A549 (cell line): Measurements from ENCODE around the gene USP24. TPM values are rescaled to one million over a fixed set of nuclear protein-coding genes. Genes with fewer than 3 reads are reported as not detected.

ENCODE experiments used
- ATAC-seq, 2 experiments: fragments of 200-7000 bp in 1 of 2; fragments of >200 bp in 1 of 2; cut with Nextera tagmentation in 1 of 2; cut with Tn5 transposase in 1 of 2; 3 replicates each; pipeline versions ENCODE4 v1.8.0 to v1.9.1; 2018 to 2020; ENCODE audit warnings: mild to moderate bottlenecking in 1 of 2, moderate library complexity in 1 of 2
- CTCF ChIA-PET: fragments of 300-600 bp; sonication (Branson Sonifier 250); formaldehyde crosslinking; extraction: SDS; loops from one replicate; lab custom pipeline; 2021; ENCODE audit warnings: antibody characterized with exemption, inconsistent platforms; lab: Yijun Ruan, JAX
- POLR2A ChIA-PET: fragments of 350-600 bp; formaldehyde crosslinking; extraction: SDS; loops from one replicate; lab custom pipeline; 2021; ENCODE audit warnings: antibody characterized with exemption, inconsistent platforms; lab: Yijun Ruan, JAX
- DNase-seq, 2 experiments: peaks; one replicate each; pipeline versions ENCODE4 v3.0.0 to v3.0.0-alpha.2; 2011 to 2016; ENCODE audit warnings: low read depth in 1 of 2, low spot score in 1 of 2
- FAIRE-seq: peaks from 2 replicates; lab custom pipeline; 2011; peaks lifted over from hg19 to GRCh38; lab: Jason Lieb, UNC
- H3K27ac ChIP-seq, 2 experiments: fragments of >200 bp; sonication (Bioruptor Twin); formaldehyde crosslinking; 3 replicates each; pipeline ENCODE4 v1.5.1; 2016 to 2017
- H3K4me1 ChIP-seq: fragments of >200 bp; sonication (Bioruptor Twin); formaldehyde crosslinking; 3 replicates; pipeline ENCODE4 v1.6.1; 2016
- H3K4me2 ChIP-seq: fragments of >200 bp; sonication (Bioruptor Twin); formaldehyde crosslinking; 3 replicates; pipeline ENCODE4 v1.6.1; 2016
- H3K4me3 ChIP-seq: fragments of >200 bp; sonication (Bioruptor Twin); formaldehyde crosslinking; 3 replicates; pipeline ENCODE4 v1.5.1; 2016
- H3K9me3 ChIP-seq: fragments of >200 bp; sonication (Bioruptor Twin); formaldehyde crosslinking; 3 replicates; pipeline ENCODE4 v1.6.1; 2016
- CBX2 ChIP-seq: fragments of 200-600 bp; sonication (generic); IDR thresholded peaks from 2 replicates; pipeline ENCODE4 v1.6.1; 2016; ENCODE audit warnings: low read depth, mild to moderate bottlenecking, borderline replicate concordance
- CEBPB ChIP-seq, 2 experiments: fragments of >200 bp in 1 of 2; sonication (Bioruptor Twin) in 1 of 2; formaldehyde crosslinking in 1 of 2; IDR thresholded peaks; 2 replicates each; pipeline ENCODE4 v1.6.1; 2012 to 2016
- CHD2 ChIP-seq: fragments of 150-350 bp; IDR thresholded peaks from 2 replicates; pipeline ENCODE4 v1.6.1; 2014; ENCODE audit warnings: low read length; ENCODE audit not compliant: partially characterized antibody
- CHD4 ChIP-seq: fragments of 200-600 bp; sonication (generic); IDR thresholded peaks from 2 replicates; pipeline ENCODE4 v1.6.1; 2016; ENCODE audit warnings: antibody characterized with exemption, mild to moderate bottlenecking, borderline replicate concordance
- HDAC2 ChIP-seq: fragments of 200-600 bp; sonication (generic); IDR thresholded peaks from 2 replicates; pipeline ENCODE4 v1.6.1; 2016
- HOXB13 ChIP-seq: fragments of 250-450 bp; sonication (Bioruptor Pico); IDR thresholded peaks from 2 replicates; pipeline ENCODE4 v1.5.0; 2020; ENCODE audit warnings: low read depth, mild to moderate bottlenecking, moderate library complexity
- JUNB ChIP-seq: fragments of >200 bp; sonication (Bioruptor Twin); formaldehyde crosslinking; IDR thresholded peaks from 2 replicates; pipeline ENCODE4 v1.6.1; 2016
- MAFK ChIP-seq: fragments of 450-650 bp; IDR thresholded peaks from 2 replicates; pipeline ENCODE4 v1.6.1; 2014; ENCODE audit not compliant: partially characterized antibody
- NPAS2 ChIP-seq: fragments of 250-450 bp; sonication (Bioruptor Pico); IDR thresholded peaks from 2 replicates; pipeline ENCODE4 v1.8.0; 2022; ENCODE audit warnings: mild to moderate bottlenecking, moderate library complexity, borderline replicate concordance
- PHF8 ChIP-seq: fragments of 200-600 bp; sonication (generic); IDR thresholded peaks from 2 replicates; pipeline ENCODE4 v1.6.1; 2016; ENCODE audit warnings: low read depth, mild to moderate bottlenecking, antibody characterized with exemption, moderate library complexity, borderline replicate concordance
- RARB ChIP-seq: fragments of 250-450 bp; sonication (Bioruptor Pico); IDR thresholded peaks from 2 replicates; pipeline ENCODE4 v1.8.0; 2021; ENCODE audit warnings: mild to moderate bottlenecking, moderate library complexity
- RCOR1 ChIP-seq: fragments of 150-350 bp; IDR thresholded peaks from 2 replicates; pipeline ENCODE4 v1.6.1; 2014; ENCODE audit warnings: antibody characterized with exemption, low read length, low read depth
- SMC3 ChIP-seq: fragments of >200 bp; sonication (Bioruptor Twin); formaldehyde crosslinking; IDR thresholded peaks from 3 replicates; pipeline ENCODE4 v1.6.1; 2018; ENCODE audit warnings: inconsistent platforms
- TFCP2L1 ChIP-seq: fragments of 250-450 bp; sonication (Bioruptor Pico); IDR thresholded peaks from 2 replicates; pipeline ENCODE4 v1.5.0; 2021; ENCODE audit warnings: mild to moderate bottlenecking
- WGBS: methylation state at CpG from one replicate; pipeline ENCODE4 v1.1.6; 2017; ENCODE audit errors: missing lambda C conversion rate; 5-methylcytosine and 5-hydroxymethylcytosine counted together
- polyA plus RNA-seq, 4 experiments: library from polyadenylated mRNA; depleted of rRNA in 3 of 4; stranded (reverse); fragments of >200 nt; fragmentation: RNase III in 1 of 4; extraction: RNeasy Plus Mini Kit Qiagen cat#74134 plus additional on column Dnase treatment in 1 of 4; gene quantifications; 2 replicates in 3 of 4; 3 replicates in 1 of 4; pipeline ENCODE4 v1.2.3, GENCODE V29; 2011 to 2017
- TF ChIP-seq, protein P1 (sequence below): fragments of 150-350 bp; IDR thresholded peaks from 2 replicates; pipeline ENCODE4 v1.6.1; 2014; ENCODE audit warnings: low read depth, mild to moderate bottlenecking, low read length
- TF ChIP-seq, protein P2 (sequence below): IDR thresholded peaks from 2 replicates; pipeline ENCODE4 v1.6.1; 2012
- TF ChIP-seq, protein P3 (sequence below): fragments of 250-450 bp; sonication (Bioruptor Pico); IDR thresholded peaks from 2 replicates; pipeline ENCODE4 v1.5.0; 2020; ENCODE audit warnings: low read depth, mild to moderate bottlenecking, moderate library complexity
- TF ChIP-seq, protein P4 (sequence below): fragments of 250-450 bp; sonication (Bioruptor Pico); IDR thresholded peaks from 2 replicates; pipeline ENCODE4 v1.5.0; 2021; ENCODE audit warnings: mild to moderate bottlenecking, moderate library complexity, borderline replicate concordance
- TF ChIP-seq, protein P5 (sequence below): fragments of >200 bp; sonication (Bioruptor Twin); formaldehyde crosslinking; IDR thresholded peaks from 3 replicates; pipeline ENCODE4 v1.6.1; 2016

Gene USP24
- polyA plus RNA-seq, 2 of the 4 experiments (the other 2 are of a cell fraction): 14.7 to 21.7 TPM

DNA sequence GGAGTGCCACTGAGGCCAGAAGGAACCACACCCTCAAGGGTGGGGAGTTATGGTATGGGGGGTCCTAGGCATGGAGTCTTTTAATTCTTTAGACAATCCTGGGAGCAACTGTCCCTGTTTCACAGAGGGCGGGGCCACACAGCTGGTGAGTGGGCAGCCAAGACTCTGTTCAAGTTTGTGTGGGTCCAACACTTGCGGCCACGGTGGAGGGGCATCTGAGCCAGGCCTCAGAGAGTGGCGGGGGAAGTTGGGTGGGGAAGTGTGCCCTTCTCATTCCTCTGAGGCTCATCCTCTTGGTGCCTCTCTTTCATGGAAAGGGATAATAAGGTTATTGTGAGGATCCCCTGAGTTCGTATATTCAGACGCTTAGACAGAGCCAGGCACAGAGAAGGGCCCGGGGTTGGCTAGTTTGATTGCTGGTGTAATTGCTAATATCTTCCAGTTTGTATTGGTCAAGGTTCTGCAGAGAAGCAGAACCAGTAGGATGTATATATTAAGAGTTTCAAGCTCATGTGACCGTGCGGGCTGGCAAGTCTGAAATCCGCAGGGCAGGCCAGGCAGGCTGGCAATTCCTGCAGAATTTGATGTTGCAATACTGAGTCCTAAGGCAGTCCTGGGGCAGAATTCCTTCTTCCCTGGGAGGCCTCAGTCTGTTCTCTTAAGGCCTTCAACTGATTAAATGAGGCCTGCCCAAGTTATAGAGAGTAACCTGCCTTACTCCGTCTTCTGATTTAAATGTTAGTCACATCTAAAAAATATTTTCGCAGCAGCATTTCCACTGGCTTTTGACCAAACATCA is 159.9 kb downstream of the USP24 start:
- WGBS: 82% methylated on average over 10 of the region's 12 CpGs
- Histone ChIP-seq H3K4me3 (no peak overlapping the region), H3K9me3 (no peaks in the 10 kb centered on the region), H3K4me2 (no peak overlapping the region), H3K27ac (no peak overlapping the region), H3K4me1 (no peaks in the 10 kb centered on the region)
- TF ChIP-seq, protein P1, sequence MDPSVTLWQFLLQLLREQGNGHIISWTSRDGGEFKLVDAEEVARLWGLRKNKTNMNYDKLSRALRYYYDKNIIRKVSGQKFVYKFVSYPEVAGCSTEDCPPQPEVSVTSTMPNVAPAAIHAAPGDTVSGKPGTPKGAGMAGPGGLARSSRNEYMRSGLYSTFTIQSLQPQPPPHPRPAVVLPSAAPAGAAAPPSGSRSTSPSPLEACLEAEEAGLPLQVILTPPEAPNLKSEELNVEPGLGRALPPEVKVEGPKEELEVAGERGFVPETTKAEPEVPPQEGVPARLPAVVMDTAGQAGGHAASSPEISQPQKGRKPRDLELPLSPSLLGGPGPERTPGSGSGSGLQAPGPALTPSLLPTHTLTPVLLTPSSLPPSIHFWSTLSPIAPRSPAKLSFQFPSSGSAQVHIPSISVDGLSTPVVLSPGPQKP: no peak
- TF ChIP-seq CBX2 (no peak), MAFK (no peak), TFCP2L1 (CRISPR knock-in tag) (no peak), CEBPB (IDR thresholded peaks at IDR 0.05) (no peak), RCOR1 (no peak), PHF8 (no peak), JUNB (no peak), HOXB13 (CRISPR knock-in tag) (no peak), NPAS2 (no peak)
- TF ChIP-seq, protein P2, sequence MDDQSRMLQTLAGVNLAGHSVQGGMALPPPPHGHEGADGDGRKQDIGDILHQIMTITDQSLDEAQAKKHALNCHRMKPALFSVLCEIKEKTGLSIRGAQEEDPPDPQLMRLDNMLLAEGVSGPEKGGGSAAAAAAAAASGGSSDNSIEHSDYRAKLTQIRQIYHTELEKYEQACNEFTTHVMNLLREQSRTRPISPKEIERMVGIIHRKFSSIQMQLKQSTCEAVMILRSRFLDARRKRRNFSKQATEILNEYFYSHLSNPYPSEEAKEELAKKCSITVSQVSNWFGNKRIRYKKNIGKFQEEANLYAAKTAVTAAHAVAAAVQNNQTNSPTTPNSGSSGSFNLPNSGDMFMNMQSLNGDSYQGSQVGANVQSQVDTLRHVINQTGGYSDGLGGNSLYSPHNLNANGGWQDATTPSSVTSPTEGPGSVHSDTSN: no peak
- TF ChIP-seq, protein P3, sequence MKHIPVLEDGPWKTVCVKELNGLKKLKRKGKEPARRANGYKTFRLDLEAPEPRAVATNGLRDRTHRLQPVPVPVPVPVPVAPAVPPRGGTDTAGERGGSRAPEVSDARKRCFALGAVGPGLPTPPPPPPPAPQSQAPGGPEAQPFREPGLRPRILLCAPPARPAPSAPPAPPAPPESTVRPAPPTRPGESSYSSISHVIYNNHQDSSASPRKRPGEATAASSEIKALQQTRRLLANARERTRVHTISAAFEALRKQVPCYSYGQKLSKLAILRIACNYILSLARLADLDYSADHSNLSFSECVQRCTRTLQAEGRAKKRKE (CRISPR knock-in tag): no peak
- POLR2A ChIA-PET: no interaction called here
- no peak for ATAC-seq
- DNase-seq: no peak
- FAIRE-seq: no peak
- CTCF ChIA-PET: interaction anchor here (0.5 kb wide), 1 partner anchor 108 kb away, joined by 4 read pairs; no protein-coding TSS in a partner anchor

DNA sequence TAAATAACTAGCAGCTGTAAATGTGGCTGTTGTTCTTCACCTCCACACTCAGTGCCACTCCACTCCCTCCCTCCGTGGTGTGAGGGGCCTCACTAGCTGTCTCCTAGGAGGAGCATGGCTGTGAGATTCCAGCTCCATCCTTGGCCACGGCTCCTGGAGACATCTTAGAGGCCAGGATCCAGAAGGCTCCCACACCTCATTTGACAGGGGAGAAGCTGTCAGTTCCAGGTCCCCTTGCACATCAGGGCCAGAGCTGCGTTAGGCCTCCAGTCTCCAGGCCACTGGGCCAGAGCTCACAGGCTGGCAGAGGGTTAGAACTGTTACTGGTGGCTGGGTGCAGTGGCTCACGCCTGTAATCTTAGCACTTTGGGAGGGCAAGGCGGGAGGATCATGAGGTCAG is 160.8 kb downstream of the USP24 start:
- ATAC-seq (no peak), FAIRE-seq (no peak)
- CTCF ChIA-PET: interaction anchor here (0.5 kb wide), 1 partner anchor 107 kb away, joined by 4 read pairs; no protein-coding TSS in a partner anchor

More for the DNA sequence above, 160.8 kb downstream of the USP24 start:
- 86% methylated on average over 4 of the region's 5 CpGs for WGBS
- no peaks in the 10 kb centered on the region for H3K4me1 ChIP-seq
- H3K27ac ChIP-seq: no peak overlapping the region
- TF ChIP-seq RARB (CRISPR knock-in tag) (no peak), HDAC2 (no peak), CHD2 (no peak), RCOR1 (no peak), CHD4 (no peak), SMC3 (no peak), PHF8 (no peak)
- TF ChIP-seq, protein P4, sequence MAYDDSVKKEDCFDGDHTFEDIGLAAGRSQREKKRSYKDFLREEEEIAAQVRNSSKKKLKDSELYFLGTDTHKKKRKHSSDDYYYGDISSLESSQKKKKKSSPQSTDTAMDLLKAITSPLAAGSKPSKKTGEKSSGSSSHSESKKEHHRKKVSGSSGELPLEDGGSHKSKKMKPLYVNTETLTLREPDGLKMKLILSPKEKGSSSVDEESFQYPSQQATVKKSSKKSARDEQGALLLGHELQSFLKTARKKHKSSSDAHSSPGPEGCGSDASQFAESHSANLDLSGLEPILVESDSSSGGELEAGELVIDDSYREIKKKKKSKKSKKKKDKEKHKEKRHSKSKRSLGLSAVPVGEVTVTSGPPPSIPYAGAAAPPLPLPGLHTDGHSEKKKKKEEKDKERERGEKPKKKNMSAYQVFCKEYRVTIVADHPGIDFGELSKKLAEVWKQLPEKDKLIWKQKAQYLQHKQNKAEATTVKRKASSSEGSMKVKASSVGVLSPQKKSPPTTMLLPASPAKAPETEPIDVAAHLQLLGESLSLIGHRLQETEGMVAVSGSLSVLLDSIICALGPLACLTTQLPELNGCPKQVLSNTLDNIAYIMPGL: no peak
- TF ChIP-seq, protein P5, sequence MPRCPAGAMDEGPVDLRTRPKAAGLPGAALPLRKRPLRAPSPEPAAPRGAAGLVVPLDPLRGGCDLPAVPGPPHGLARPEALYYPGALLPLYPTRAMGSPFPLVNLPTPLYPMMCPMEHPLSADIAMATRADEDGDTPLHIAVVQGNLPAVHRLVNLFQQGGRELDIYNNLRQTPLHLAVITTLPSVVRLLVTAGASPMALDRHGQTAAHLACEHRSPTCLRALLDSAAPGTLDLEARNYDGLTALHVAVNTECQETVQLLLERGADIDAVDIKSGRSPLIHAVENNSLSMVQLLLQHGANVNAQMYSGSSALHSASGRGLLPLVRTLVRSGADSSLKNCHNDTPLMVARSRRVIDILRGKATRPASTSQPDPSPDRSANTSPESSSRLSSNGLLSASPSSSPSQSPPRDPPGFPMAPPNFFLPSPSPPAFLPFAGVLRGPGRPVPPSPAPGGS: no peak
- TF ChIP-seq, protein P2: no peak
- DNase-seq: no peak
- POLR2A ChIA-PET: no interaction called here
- H3K4me2 ChIP-seq: no peak overlapping the region
- H3K4me3 ChIP-seq: no peak overlapping the region
- H3K9me3 ChIP-seq: no peaks in the 10 kb centered on the region
